ENCODE results near the gene NLN.
A peak's percentile ranks its signal among the peaks of the same experiment; 100 is the strongest.

NLN gene

DNA sequence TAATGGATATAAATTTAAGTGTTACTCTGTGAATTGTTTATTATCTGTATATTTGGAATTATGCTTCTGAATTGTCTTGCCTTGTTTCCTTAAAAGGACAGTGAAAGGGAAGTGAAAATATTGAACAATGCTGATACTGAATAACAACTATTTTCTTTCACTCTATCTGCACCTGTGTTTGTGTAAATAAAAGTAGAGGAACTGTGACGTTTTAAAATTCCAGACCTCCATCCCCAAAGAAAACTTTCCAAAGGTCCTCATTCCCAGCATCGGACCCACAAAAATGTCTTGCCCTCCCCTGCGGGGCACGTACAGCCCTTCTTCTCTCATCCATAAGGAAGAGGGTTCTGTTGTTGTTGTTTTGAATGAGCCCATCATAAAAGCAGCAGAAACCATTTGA lies 100.0 kb downstream of the NLN start:
- Histone ChIP-seq H3K4ac (ENCODE audit: low read depth in 1 of 2, low read length in 2 of 2) (no peak overlapping the region), H3K9ac (ENCODE audit: low read length) (no peak overlapping the region), H3K4me2 (ENCODE audit: low read length, poor library complexity, severe bottlenecking) (no peak overlapping the region), H3K14ac (ENCODE audit: low read length in 2 of 2) (no peak overlapping the region), H2BK5ac (ENCODE audit: low read depth, low read length, poor library complexity, severe bottlenecking) (no peak overlapping the region), H3K4me1 (ENCODE audit: control insufficient read depth, insufficient read depth, low read depth, low read length) (peaks cover 2% of the 10 kb centered on the region), H4K8ac (ENCODE audit: low read length) (no peak overlapping the region), H2AK5ac (ENCODE audit: low read length, severe bottlenecking) (no peak overlapping the region), H3K4me3 (ENCODE audit: insufficient read depth in 1 of 2, low read depth in 1 of 2, low read length in 2 of 2) (no peak overlapping the region), H2BK120ac (ENCODE audit: low read depth, low read length) (no peak overlapping the region), H3K23ac (ENCODE audit: low read length in 2 of 2) (no peak overlapping the region), H3K27ac (ENCODE audit: low read length, poor library complexity, severe bottlenecking) (no peak overlapping the region), H4K91ac (ENCODE audit: low read length) (no peak overlapping the region), H2BK12ac (ENCODE audit: low read length in 2 of 2) (no peak overlapping the region), H3K36me3 (ENCODE audit: control insufficient read depth in 1 of 2, insufficient read depth in 2 of 2, low read depth in 1 of 2, low read length in 2 of 2) (peaks cover 0 to 16% of the 10 kb centered on the region in 2 experiments), H2BK15ac (ENCODE audit: low read depth, poor library complexity, severe bottlenecking) (no peak overlapping the region), H3K79me1 (replicated peaks; ENCODE audit: low read length, poor library complexity, severe bottlenecking) (peaks cover 5% of the 10 kb centered on the region), H3K9me3 (ENCODE audit: control insufficient read depth, low read length) (no peaks in the 10 kb centered on the region), H3K18ac (ENCODE audit: low read depth in 1 of 2, low read length in 2 of 2) (no peak overlapping the region), H3K27me3 (ENCODE audit: control insufficient read depth in 1 of 2, insufficient read depth in 1 of 2, low read length in 2 of 2) (no peaks in the 10 kb centered on the region), H2AFZ (ENCODE audit: low read depth, low read length) (no peak overlapping the region)
- DNase-seq: no peak
- WGBS: 100% methylated on average over 3 of the region's 4 CpGs

DNA sequence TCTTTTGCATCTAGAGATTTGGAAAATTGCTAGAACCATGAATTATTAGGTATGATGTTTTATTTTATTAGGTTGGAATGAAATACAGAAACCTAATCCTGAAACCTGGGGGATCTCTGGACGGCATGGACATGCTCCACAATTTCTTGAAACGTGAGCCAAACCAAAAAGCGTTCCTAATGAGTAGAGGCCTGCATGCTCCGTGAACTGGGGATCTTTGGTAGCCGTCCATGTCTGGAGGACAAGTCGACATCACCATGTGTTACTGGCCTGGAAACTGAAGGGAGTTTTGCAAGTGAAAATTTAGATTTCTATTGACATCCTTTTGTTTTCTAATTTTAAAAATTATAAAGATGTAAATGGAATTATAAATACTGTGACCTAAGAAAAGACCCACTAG lies 100.7 kb downstream of the NLN start:
- no peak overlapping the region for H3K4ac ChIP-seq (ENCODE audit: low read depth in 1 of 2, low read length in 2 of 2)
- H3K36me3 ChIP-seq (ENCODE audit: control insufficient read depth in 1 of 2, insufficient read depth in 2 of 2, low read depth in 1 of 2, low read length in 2 of 2): peaks cover 0 to 16% of the 10 kb centered on the region in 2 experiments
- no peak overlapping the region for H3K18ac ChIP-seq (ENCODE audit: low read depth in 1 of 2, low read length in 2 of 2)
- no peak overlapping the region for H4K8ac ChIP-seq (ENCODE audit: low read length)
- H3K9me3 ChIP-seq (ENCODE audit: control insufficient read depth, low read length): no peaks in the 10 kb centered on the region
- H2BK120ac ChIP-seq (ENCODE audit: low read depth, low read length): no peak overlapping the region
- no peak overlapping the region for H2AFZ ChIP-seq (ENCODE audit: low read depth, low read length)
- no peak overlapping the region for H4K91ac ChIP-seq (ENCODE audit: low read length)
- H2AK5ac ChIP-seq (ENCODE audit: low read length, severe bottlenecking): peak overlapping the region; percentile 86
- H3K79me1 ChIP-seq (replicated peaks; ENCODE audit: low read length, poor library complexity, severe bottlenecking): peaks cover 5% of the 10 kb centered on the region
- no peaks in the 10 kb centered on the region for H3K27me3 ChIP-seq (ENCODE audit: control insufficient read depth in 1 of 2, insufficient read depth in 1 of 2, low read length in 2 of 2)
- no peak overlapping the region for H2BK15ac ChIP-seq (ENCODE audit: low read depth, poor library complexity, severe bottlenecking)
- H3K14ac ChIP-seq (ENCODE audit: low read length in 2 of 2): no peak overlapping the region
- no peak overlapping the region for H3K4me2 ChIP-seq (ENCODE audit: low read length, poor library complexity, severe bottlenecking)
- no peak overlapping the region for H2BK5ac ChIP-seq (ENCODE audit: low read depth, low read length, poor library complexity, severe bottlenecking)
- H2BK12ac ChIP-seq (ENCODE audit: low read length in 2 of 2): no peak overlapping the region
- no peak overlapping the region for H3K23ac ChIP-seq (ENCODE audit: low read length in 2 of 2)
- DNase-seq: no peak
- H3K4me3 ChIP-seq (ENCODE audit: insufficient read depth in 1 of 2, low read depth in 1 of 2, low read length in 2 of 2): no peak overlapping the region
- H3K9ac ChIP-seq (ENCODE audit: low read length): no peak overlapping the region
- H3K27ac ChIP-seq (ENCODE audit: low read length, poor library complexity, severe bottlenecking): no peak overlapping the region
- 97% methylated on average over 5 of the region's 6 CpGs for WGBS
- peaks cover 2% of the 10 kb centered on the region for H3K4me1 ChIP-seq (ENCODE audit: control insufficient read depth, insufficient read depth, low read depth, low read length)

DNA sequence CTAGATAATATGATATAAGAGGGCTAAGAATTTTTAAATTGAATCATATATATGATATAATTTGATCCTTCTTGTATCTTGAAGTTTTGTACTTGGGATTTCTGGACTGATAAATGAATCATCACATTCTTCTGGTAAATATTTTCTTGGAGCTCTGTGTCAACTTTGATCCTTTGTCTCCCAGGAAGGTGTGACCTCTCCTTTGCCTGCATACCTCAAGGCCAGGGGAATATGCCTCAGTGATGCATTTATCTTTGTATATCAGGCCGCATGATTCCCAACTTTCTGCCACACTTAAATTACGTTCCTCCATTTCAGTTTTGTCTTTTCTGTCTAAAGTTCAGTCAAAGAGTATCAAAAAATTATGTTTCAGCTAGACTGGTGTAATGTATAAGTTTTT lies 101.2 kb downstream of the NLN start:
- H2AFZ ChIP-seq (ENCODE audit: low read depth, low read length): no peak overlapping the region
- no peak overlapping the region for H3K4ac ChIP-seq (ENCODE audit: low read depth in 1 of 2, low read length in 2 of 2)
- no peak overlapping the region for H3K18ac ChIP-seq (ENCODE audit: low read depth in 1 of 2, low read length in 2 of 2)
- no peak for DNase-seq
- no peak overlapping the region for H2BK12ac ChIP-seq (ENCODE audit: low read length in 2 of 2)
- peaks cover 5% of the 10 kb centered on the region for H3K79me1 ChIP-seq (replicated peaks; ENCODE audit: low read length, poor library complexity, severe bottlenecking)
- no peak overlapping the region for H2BK120ac ChIP-seq (ENCODE audit: low read depth, low read length)
- no peak overlapping the region for H3K27ac ChIP-seq (ENCODE audit: low read length, poor library complexity, severe bottlenecking)
- H3K9me3 ChIP-seq (ENCODE audit: control insufficient read depth, low read length): no peaks in the 10 kb centered on the region
- H4K91ac ChIP-seq (ENCODE audit: low read length): no peak overlapping the region
- H3K14ac ChIP-seq (ENCODE audit: low read length in 2 of 2): no peak overlapping the region
- WGBS: 100% methylated on average over 1 of the region's 2 CpGs
- no peak overlapping the region for H2BK5ac ChIP-seq (ENCODE audit: low read depth, low read length, poor library complexity, severe bottlenecking)
- no peak overlapping the region for H3K4me2 ChIP-seq (ENCODE audit: low read length, poor library complexity, severe bottlenecking)
- no peak overlapping the region for H4K8ac ChIP-seq (ENCODE audit: low read length)
- H3K27me3 ChIP-seq (ENCODE audit: control insufficient read depth in 1 of 2, insufficient read depth in 1 of 2, low read length in 2 of 2): no peaks in the 10 kb centered on the region
- H3K9ac ChIP-seq (ENCODE audit: low read length): no peak overlapping the region
- H3K4me3 ChIP-seq (ENCODE audit: insufficient read depth in 1 of 2, low read depth in 1 of 2, low read length in 2 of 2): no peak overlapping the region
- H3K4me1 ChIP-seq (ENCODE audit: control insufficient read depth, insufficient read depth, low read depth, low read length): peaks cover 2% of the 10 kb centered on the region
- H3K36me3 ChIP-seq (ENCODE audit: control insufficient read depth in 1 of 2, insufficient read depth in 2 of 2, low read depth in 1 of 2, low read length in 2 of 2): peaks cover 0 to 13% of the 10 kb centered on the region in 2 experiments
- H2AK5ac ChIP-seq (ENCODE audit: low read length, severe bottlenecking): no peak overlapping the region
- H2BK15ac ChIP-seq (ENCODE audit: low read depth, poor library complexity, severe bottlenecking): no peak overlapping the region
- no peak overlapping the region for H3K23ac ChIP-seq (ENCODE audit: low read length in 2 of 2)

DNA sequence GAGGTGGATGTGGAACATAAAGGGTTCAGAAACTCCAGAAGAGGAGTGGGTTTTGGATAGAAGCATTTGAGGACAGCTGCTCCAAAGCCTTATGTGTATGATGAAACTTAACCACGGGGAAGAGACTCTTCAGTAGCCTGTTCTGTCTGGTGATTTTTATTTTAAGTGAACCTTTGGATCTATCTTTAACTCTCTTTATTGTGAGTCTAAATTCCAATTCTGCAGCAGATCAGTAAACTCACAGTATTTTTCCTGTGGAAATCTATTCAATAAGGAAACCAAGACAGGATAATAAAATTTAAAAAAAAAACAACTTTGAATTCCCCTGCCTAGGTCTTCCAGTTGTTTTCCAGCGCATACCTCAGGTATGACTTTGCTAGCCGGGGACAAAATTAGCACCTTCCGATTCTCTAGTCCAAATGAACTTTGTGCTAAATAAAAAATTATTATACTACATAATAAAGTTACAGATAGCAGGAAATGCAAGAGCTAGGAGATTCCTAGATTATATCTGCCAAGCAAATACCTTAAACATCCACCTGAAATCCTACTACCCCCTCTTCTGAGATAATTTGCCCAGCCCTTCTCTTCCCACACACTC lies 101.9 kb downstream of the NLN start:
- H2BK15ac ChIP-seq (ENCODE audit: low read depth, poor library complexity, severe bottlenecking): no peak overlapping the region
- no peak overlapping the region for H3K23ac ChIP-seq (ENCODE audit: low read length in 2 of 2)
- no peak overlapping the region for H3K4me3 ChIP-seq (ENCODE audit: insufficient read depth in 1 of 2, low read depth in 1 of 2, low read length in 2 of 2)
- no peak overlapping the region for H2AFZ ChIP-seq (ENCODE audit: low read depth, low read length)
- peaks cover 0 to 12% of the 10 kb centered on the region in 2 experiments for H3K36me3 ChIP-seq (ENCODE audit: control insufficient read depth in 1 of 2, insufficient read depth in 2 of 2, low read depth in 1 of 2, low read length in 2 of 2)
- no peaks in the 10 kb centered on the region for H3K9me3 ChIP-seq (ENCODE audit: control insufficient read depth, low read length)
- peaks cover 5% of the 10 kb centered on the region for H3K79me1 ChIP-seq (replicated peaks; ENCODE audit: low read length, poor library complexity, severe bottlenecking)
- no peak overlapping the region for H3K18ac ChIP-seq (ENCODE audit: low read depth in 1 of 2, low read length in 2 of 2)
- H3K27me3 ChIP-seq (ENCODE audit: control insufficient read depth in 1 of 2, insufficient read depth in 1 of 2, low read length in 2 of 2): no peaks in the 10 kb centered on the region
- H2BK5ac ChIP-seq (ENCODE audit: low read depth, low read length, poor library complexity, severe bottlenecking): no peak overlapping the region
- H3K4me1 ChIP-seq (ENCODE audit: control insufficient read depth, insufficient read depth, low read depth, low read length): peaks cover 2% of the 10 kb centered on the region
- H4K91ac ChIP-seq (ENCODE audit: low read length): no peak overlapping the region
- H2AK5ac ChIP-seq (ENCODE audit: low read length, severe bottlenecking): peak overlapping the region; percentile 54
- H3K14ac ChIP-seq (ENCODE audit: low read length in 2 of 2): no peak overlapping the region
- H2BK12ac ChIP-seq (ENCODE audit: low read length in 2 of 2): no peak overlapping the region
- no peak overlapping the region for H3K4me2 ChIP-seq (ENCODE audit: low read length, poor library complexity, severe bottlenecking)
- 94% methylated on average over 2 of the region's 4 CpGs for WGBS
- H4K8ac ChIP-seq (ENCODE audit: low read length): no peak overlapping the region
- H3K4ac ChIP-seq (ENCODE audit: low read depth in 1 of 2, low read length in 2 of 2): no peak overlapping the region
- H2BK120ac ChIP-seq (ENCODE audit: low read depth, low read length): no peak overlapping the region
- no peak overlapping the region for H3K9ac ChIP-seq (ENCODE audit: low read length)
- no peak for DNase-seq
- no peak overlapping the region for H3K27ac ChIP-seq (ENCODE audit: low read length, poor library complexity, severe bottlenecking)
